ENCODE data around the gene BRF1. TPM values are rescaled to one million over a fixed set of nuclear protein-coding genes. Genes with fewer than 3 reads are reported as not detected.

The BRF1 gene
- total and polyA plus RNA-seq, 2 of the 8 experiments (the other 6 are each of a cell fraction or from before 2014, with no cell fraction given): 7.7 to 18.3 TPM

DNA sequence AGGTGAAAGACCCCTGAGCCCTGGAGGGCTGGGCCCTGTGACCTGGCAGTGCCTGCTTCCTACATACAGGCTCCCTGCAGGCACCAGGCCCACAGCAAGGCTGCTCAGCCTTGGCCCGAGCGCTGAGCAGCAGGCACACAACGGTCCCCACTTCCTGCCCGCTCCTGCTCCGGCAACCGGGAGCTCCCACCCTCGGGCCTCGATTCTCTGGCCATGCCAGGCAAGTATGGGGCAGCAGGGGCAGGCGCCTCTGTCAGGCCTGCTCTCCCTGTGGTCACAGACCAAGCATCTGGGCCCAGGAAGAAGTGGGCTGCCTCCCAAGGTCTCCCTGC is 89.1 kb downstream of the BRF1 start:
- WGBS, 2 experiments (ENCODE audit: extremely low coverage in 1 of 2, insufficient coverage in 1 of 2, insufficient read length in 1 of 2, insufficient replicate concordance in 2 of 2, low coverage in 1 of 2, low lambda C conversion rate in 2 of 2, missing lambda C conversion rate in 1 of 2): 75% methylated on average over 9 of the region's 9 CpGs; no CpG with 5 or more reads in 1 of the 2 experiments
- Histone ChIP-seq H3K14ac (ENCODE audit: insufficient read length) (no peak overlapping the region), H4K8ac (ENCODE audit: extremely low read depth, insufficient read depth, low read length) (no peak overlapping the region), H3K4me3 (ENCODE audit: extremely low read depth in 1 of 4, insufficient read depth in 2 of 4, low read depth in 3 of 4, low read length in 4 of 4) (no peak overlapping the region), H3K23me2 (ENCODE audit: low read depth, low read length) (peaks cover 3% of the 10 kb centered on the region; the same call in 1 of the 2 replicates), H3K4me2 (ENCODE audit: insufficient read depth in 1 of 2, low read depth in 2 of 2, low read length in 2 of 2) (no peak overlapping the region), H3K27me3 (replicated peaks in 1 of 4; ENCODE audit: control insufficient read depth in 3 of 4, extremely low read depth in 1 of 4, insufficient read depth in 3 of 4, low read length in 3 of 4) (no peaks in the 10 kb centered on the region; a peak in 1 of 7 replicates), H4K91ac (replicated peaks; ENCODE audit: insufficient read length, low read length) (no peak overlapping the region), H3K79me2 (ENCODE audit: control insufficient read depth in 1 of 2, insufficient read depth in 2 of 2, low read length in 2 of 2) (no peaks in the 10 kb centered on the region), H3K27ac (ENCODE audit: low read depth, low read length) (no peak overlapping the region), H2BK15ac (ENCODE audit: low read length) (no peak overlapping the region), H4K20me1 (replicated peaks in 1 of 2; ENCODE audit: control insufficient read depth in 1 of 2, insufficient read depth in 2 of 2, low read length in 2 of 2) (peaks cover 0 to 16% of the 10 kb centered on the region in 2 experiments), H3K23ac (ENCODE audit: insufficient read length) (no peak overlapping the region), H3K18ac (ENCODE audit: extremely low read depth, low read length) (no peak overlapping the region), H2AK5ac (ENCODE audit: low read depth, low read length) (no peak overlapping the region), H3K9ac (replicated peaks in 1 of 4; ENCODE audit: extremely low read depth in 1 of 4, low read depth in 3 of 4, low read length in 3 of 4) (no peak overlapping the region), H3K36me3 (ENCODE audit: control insufficient read depth in 2 of 4, insufficient read depth in 4 of 4, low read length in 3 of 4) (no peaks in the 10 kb centered on the region; a peak in 1 of 8 replicates), H3K9me3 (ENCODE audit: insufficient read depth in 2 of 2, low read depth in 1 of 2, low read length in 1 of 2) (no peaks in the 10 kb centered on the region), H2BK5ac (ENCODE audit: low read depth, low read length) (no peak overlapping the region), H3K56ac (replicated peaks; ENCODE audit: insufficient read length, low read depth, low read length) (no peak overlapping the region), H3K4ac (replicated peaks; ENCODE audit: insufficient read length, low read depth, low read length) (no peak overlapping the region), H2BK20ac (ENCODE audit: low read length) (no peak overlapping the region), H3K4me1 (replicated peaks in 1 of 4; ENCODE audit: control insufficient read depth in 3 of 4, insufficient read depth in 4 of 4, low read length in 3 of 4) (no peaks in the 10 kb centered on the region), H4K5ac (ENCODE audit: insufficient read length, low read depth, low read length) (no peak overlapping the region), H3K79me1 (ENCODE audit: low read depth, low read length) (peaks cover 4% of the 10 kb centered on the region; the same call in 1 of the 2 replicates), H2BK12ac (ENCODE audit: low read depth, low read length) (no peak overlapping the region), H2AFZ (ENCODE audit: low read length) (no peak overlapping the region), H2BK120ac (replicated peaks; ENCODE audit: low read depth, low read length) (no peak overlapping the region)
- TF ChIP-seq, protein P1, sequence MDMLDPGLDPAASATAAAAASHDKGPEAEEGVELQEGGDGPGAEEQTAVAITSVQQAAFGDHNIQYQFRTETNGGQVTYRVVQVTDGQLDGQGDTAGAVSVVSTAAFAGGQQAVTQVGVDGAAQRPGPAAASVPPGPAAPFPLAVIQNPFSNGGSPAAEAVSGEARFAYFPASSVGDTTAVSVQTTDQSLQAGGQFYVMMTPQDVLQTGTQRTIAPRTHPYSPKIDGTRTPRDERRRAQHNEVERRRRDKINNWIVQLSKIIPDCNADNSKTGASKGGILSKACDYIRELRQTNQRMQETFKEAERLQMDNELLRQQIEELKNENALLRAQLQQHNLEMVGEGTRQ (IDR thresholded peaks at IDR 0.05; ENCODE audit: low read length): no peak
- no peak for TF ChIP-seq SP4 (IDR thresholded peaks at IDR 0.05; ENCODE audit: low read length)
- TF ChIP-seq ZNF274 (IDR thresholded peaks at IDR 0.05; ENCODE audit: borderline replicate concordance, extremely low read depth, low read length): no peak
- TF ChIP-seq RFX5 (IDR thresholded peaks at IDR 0.05; ENCODE audit: borderline replicate concordance, low read depth, low read length): no peak
- POLR2A ChIA-PET (ENCODE audit: partially characterized antibody): no interaction called here
- FAIRE-seq: no peak
- no peak for DNase-seq (ENCODE audit: low read depth in 1 of 2, low spot score in 2 of 2)
- CTCF ChIA-PET (ENCODE audit: partially characterized antibody): interaction anchor here (1.0 to 3.3 kb wide), 4 partner anchors 9 to 140 kb away, joined by 3 to 24 read pairs (median 4); no protein-coding TSS in a partner anchor
